ENCODE results near the gene PTPRD. TPM values are rescaled to one million over a fixed set of nuclear protein-coding genes. Genes with fewer than 3 reads are reported as not detected.

Gene PTPRD
- total RNA-seq, 1 donor, result 11.5 TPM

- TF ChIP-seq CTCF (IDR thresholded peaks at IDR 0.05; ENCODE audit: insufficient read depth, low read length), result no peak
- DNase-seq (ENCODE audit: low read depth), result peak; percentile 80
- H3K4me3 ChIP-seq (ENCODE audit: low read depth, low read length), result peak overlapping the region; percentile 45
Measured at GRCh38 chr9:8863886-8864544, 1748.8 kb downstream of the PTPRD start.

GRCh38 chr9:8863069-8863468 lies 1749.7 kb downstream of the PTPRD start:
- DNase-seq (ENCODE audit: low read depth), result no peak
- no peak for TF ChIP-seq CTCF (IDR thresholded peaks at IDR 0.05; ENCODE audit: insufficient read depth, low read length)
- no peak overlapping the region for H3K4me3 ChIP-seq (ENCODE audit: low read depth, low read length)

- peak; percentile 75 for DNase-seq (ENCODE audit: low read depth)
- no peak overlapping the region for H3K4me3 ChIP-seq (ENCODE audit: low read depth, low read length)
- TF ChIP-seq CTCF (IDR thresholded peaks at IDR 0.05; ENCODE audit: insufficient read depth, low read length), result peak; percentile 27
Measured at GRCh38 chr9:8860925-8861324, 1751.9 kb downstream of the PTPRD start.

- DNase-seq (ENCODE audit: low read depth), result no peak
- no peak for TF ChIP-seq CTCF (IDR thresholded peaks at IDR 0.05; ENCODE audit: insufficient read depth, low read length)
Measured at GRCh38 chr9:8860086-8860485, 1752.7 kb downstream of the PTPRD start.

GRCh38 chr9:8859416-8859815 lies 1753.4 kb downstream of the PTPRD start:
- DNase-seq (ENCODE audit: low read depth), result no peak
- no peak overlapping the region for H3K4me3 ChIP-seq (ENCODE audit: low read depth, low read length)
- TF ChIP-seq CTCF (IDR thresholded peaks at IDR 0.05; ENCODE audit: insufficient read depth, low read length), result no peak

More at GRCh38 chr9:8860086-8860485, 1752.7 kb downstream of the PTPRD start:
- H3K4me3 ChIP-seq (ENCODE audit: low read depth, low read length), result no peak overlapping the region

- H3K4me3 ChIP-seq (ENCODE audit: low read depth, low read length), result peak overlapping the region; percentile 81
- no peak for DNase-seq (ENCODE audit: low read depth)
- no peak for TF ChIP-seq CTCF (IDR thresholded peaks at IDR 0.05; ENCODE audit: insufficient read depth, low read length)
Measured at GRCh38 chr9:8858596-8859161, 1754.1 kb downstream of the PTPRD start.
